Daoy (cell line): Measurements from ENCODE around the gene SLC66A3. TPM values are rescaled to one million over a fixed set of nuclear protein-coding genes. Genes with fewer than 3 reads are reported as not detected.

Experiments used
- DNase-seq: peaks from one replicate; pipeline ENCODE4 v3.0.0-alpha.2; 2015; ENCODE audit warnings: low read depth
- total RNA-seq: library from RNA; depleted of rRNA; stranded (reverse); fragments of >200 nt; shearing (Covaris generic); gene quantifications from 2 replicates; pipeline ENCODE4 v1.2.3, GENCODE V29; 2014; rRNA removed

SLC66A3 gene
- total RNA-seq, 1 experiment from 2014 or later = 9.8 TPM

- DNase-seq = no peak
These were observed 58.7 kb downstream of the SLC66A3 start for GRCh38 chr2:11213975-11214374.

- DNase-seq = no peak
These were observed 59.5 kb downstream of the SLC66A3 start for GRCh38 chr2:11214770-11215169.

DNA sequence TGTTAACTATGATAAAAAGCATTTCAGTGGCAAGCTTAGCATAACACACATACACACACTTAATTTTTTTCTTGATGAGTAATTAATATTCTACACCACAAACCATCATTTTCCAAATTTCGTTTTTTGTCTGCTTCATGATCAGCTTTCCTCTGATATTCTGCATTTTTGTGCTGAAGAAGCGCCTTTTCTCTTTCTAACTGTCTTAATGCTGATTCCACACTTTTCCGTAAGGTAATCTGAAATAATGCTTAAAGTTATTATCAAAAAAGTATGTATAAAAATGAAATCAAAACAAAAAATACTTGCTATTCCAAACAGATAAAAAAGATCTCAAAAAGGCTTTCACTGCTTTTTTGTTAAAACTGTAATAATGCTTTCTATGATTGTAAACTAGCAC is 60.1 kb downstream of the SLC66A3 start:
- DNase-seq = no peak

- no peak for DNase-seq
These were observed 65.2 kb downstream of the SLC66A3 start for GRCh38 chr2:11220445-11220844.

DNA sequence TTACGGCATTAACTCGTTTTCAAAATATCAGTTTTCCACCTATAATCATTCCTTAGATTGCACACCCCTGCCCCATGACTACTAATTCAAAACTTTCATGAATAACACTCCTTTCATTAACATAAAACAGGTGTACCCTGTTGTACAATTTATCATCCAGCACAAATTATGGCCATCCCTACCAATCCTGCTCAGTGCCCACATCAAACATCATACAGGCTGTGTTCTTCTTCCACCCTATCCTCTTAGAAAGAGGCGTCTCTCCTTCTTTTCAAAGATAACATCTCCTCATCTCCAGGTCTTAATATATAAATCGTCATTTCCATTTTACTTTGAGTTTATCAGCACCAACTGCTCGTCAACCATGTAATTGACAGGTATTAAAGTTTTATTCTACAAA is 67.6 kb downstream of the SLC66A3 start:
- DNase-seq = no peak

DNA sequence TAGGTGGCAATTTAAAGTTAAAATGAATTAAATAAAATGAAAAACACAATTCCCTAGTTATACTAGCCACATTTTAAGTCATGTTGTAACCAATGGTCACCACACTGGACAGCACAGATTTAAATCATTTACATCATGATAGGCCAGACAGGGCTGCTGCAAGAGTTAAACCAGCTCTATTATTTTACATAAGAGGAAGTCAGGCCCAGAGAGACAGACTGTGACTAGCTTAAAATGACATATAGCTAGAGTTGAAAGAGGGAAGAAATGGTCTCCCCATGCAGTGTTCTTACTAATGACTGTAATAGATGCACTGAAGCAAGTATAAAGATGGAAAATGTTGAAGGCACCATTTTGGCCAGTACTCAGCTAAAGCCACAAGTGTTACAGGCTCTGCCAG is 69.6 kb downstream of the SLC66A3 start:
- no peak for DNase-seq

DNA sequence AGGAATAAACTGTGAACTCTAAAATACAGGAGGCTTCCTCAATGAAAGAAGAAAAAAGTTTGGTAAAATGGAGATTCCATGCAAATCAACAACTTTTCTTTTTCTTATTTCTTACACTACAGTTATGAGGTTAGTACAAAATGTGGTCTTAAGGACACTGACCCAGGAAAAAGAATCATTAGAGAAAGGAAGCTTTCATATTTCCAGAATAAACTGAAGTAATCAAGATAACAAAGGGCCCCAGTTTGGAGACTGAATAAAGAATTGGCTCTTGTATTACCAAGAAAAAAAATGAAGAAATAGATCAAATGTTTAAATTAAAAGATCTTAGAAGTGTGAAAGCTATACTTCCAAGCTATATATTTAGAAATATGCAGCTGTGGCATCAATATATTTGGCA is 72.3 kb downstream of the SLC66A3 start:
- DNase-seq = no peak

Other genes starting within 250 kb of the SLC66A3 start
- gene KCNF1, start 243.5 kb upstream of the SLC66A3 start, total RNA-seq = not detected in 2 replicates
- gene ROCK2, start 189.2 kb downstream of the SLC66A3 start, total RNA-seq = 33.6 and 36.7 TPM in 2 replicates